SK-N-SH (cell line): Measurements from ENCODE around the gene ARID1B. TPM values are rescaled to one million over a fixed set of nuclear protein-coding genes. Genes with fewer than 3 reads are reported as not detected.

Source experiments
- CTCF ChIA-PET: fragments of 300-600, 350-600 bp; formaldehyde crosslinking; extraction: SDS; loops from one replicate; lab custom pipeline; 2021; lab: Yijun Ruan, JAX
- POLR2A ChIA-PET: fragments of 350-600 bp; sonication (Branson Sonifier 250); formaldehyde crosslinking; extraction: SDS; loops from one replicate; lab custom pipeline; 2020; ENCODE audit warnings: antibody characterized with exemption, inconsistent platforms; lab: Yijun Ruan, JAX
- DNase-seq: peaks from one replicate; pipeline ENCODE4 v3.0.0; 2012
- H2AFZ ChIP-seq: fragments of 200-600 bp; sonication (generic); 2 replicates; pipeline ENCODE4 v1.8.1; 2016; ENCODE audit warnings: antibody characterized with exemption, mild to moderate bottlenecking, low read depth
- H3F3A ChIP-seq: fragments of 200-600 bp; sonication (generic); replicated peaks from 2 replicates; pipeline ENCODE3; 2016; ENCODE audit warnings: antibody characterized with exemption, mild to moderate bottlenecking; ENCODE audit not compliant: insufficient read depth
- H3K27ac ChIP-seq, 2 experiments: fragments of 200-500 bp in 1 of 2; fragments of 200-600 bp in 1 of 2; sonication (Bioruptor generic) in 1 of 2; sonication (generic), shearing (Covaris generic) in 1 of 2; 2 replicates each; pipeline versions ENCODE4 v1.5.1 to v1.6.1; 2014 to 2016; ENCODE audit warnings: low read depth in 2 of 2, inconsistent platforms in 1 of 2, low read length in 1 of 2, mild to moderate bottlenecking in 1 of 2, mixed read lengths in 1 of 2
- H3K27me3 ChIP-seq: fragments of 200-600 bp; sonication (generic), shearing (Covaris generic); 2 replicates; pipeline ENCODE4 v1.6.1; 2016; ENCODE audit warnings: mixed run types; ENCODE audit not compliant: insufficient read depth
- H3K36me3 ChIP-seq, 2 experiments: fragments of 200-500 bp in 1 of 2; fragments of 200-600 bp in 1 of 2; sonication (Bioruptor generic) in 1 of 2; sonication (generic) in 1 of 2; replicated peaks in 1 of 2; 2 replicates each; pipeline versions ENCODE3 to v1.5.1; 2014 to 2016; ENCODE audit warnings: low read length in 1 of 2, mild to moderate bottlenecking in 1 of 2; ENCODE audit not compliant: insufficient read depth in 2 of 2, control insufficient read depth in 1 of 2
- H3K4me1 ChIP-seq, 2 experiments: fragments of 200-500 bp in 1 of 2; fragments of 200-600 bp in 1 of 2; sonication (Bioruptor generic) in 1 of 2; sonication (generic), shearing (Covaris generic) in 1 of 2; 2 replicates each; pipeline versions ENCODE4 v1.5.1 to v1.6.1; 2014 to 2016; ENCODE audit warnings: low read depth in 1 of 2, low read length in 1 of 2, mixed run types in 1 of 2; ENCODE audit not compliant: insufficient read depth in 2 of 2, control insufficient read depth in 1 of 2
- H3K4me2 ChIP-seq: fragments of 200-600 bp; sonication (generic), shearing (Covaris generic); 2 replicates; pipeline ENCODE4 v1.6.1; 2017; ENCODE audit warnings: mixed run types
- H3K4me3 ChIP-seq, 2 experiments: fragments of 200-500 bp in 1 of 2; fragments of 200-600 bp in 1 of 2; sonication (Bioruptor generic) in 1 of 2; sonication (generic), shearing (Covaris generic) in 1 of 2; 2 replicates each; pipeline versions ENCODE4 v1.5.1 to v1.8.1; 2014 to 2016; ENCODE audit warnings: low read depth in 2 of 2, inconsistent platforms in 1 of 2, low read length in 1 of 2, mild to moderate bottlenecking in 1 of 2, mixed read lengths in 1 of 2, moderate library complexity in 1 of 2
- H3K79me2 ChIP-seq: fragments of 200-600 bp; sonication (generic); 2 replicates; pipeline ENCODE4 v1.8.1; 2017; ENCODE audit warnings: mild to moderate bottlenecking; ENCODE audit not compliant: insufficient read depth
- H3K9ac ChIP-seq: fragments of 200-600 bp; sonication (generic); 2 replicates; pipeline ENCODE4 v1.6.1; 2017; ENCODE audit warnings: mixed run types
- H3K9me2 ChIP-seq: fragments of 200-600 bp; sonication (generic); 2 replicates; pipeline ENCODE4 v1.6.1; 2017; ENCODE audit warnings: mixed run types
- H3K9me3 ChIP-seq: fragments of 200-600 bp; sonication (generic); 2 replicates; pipeline ENCODE4 v1.6.1; 2017; ENCODE audit warnings: mixed run types, mild to moderate bottlenecking, moderate library complexity
- H4K20me1 ChIP-seq: fragments of 200-600 bp; sonication (generic); 2 replicates; pipeline ENCODE4 v1.6.1; 2017; ENCODE audit warnings: mild to moderate bottlenecking, mixed run types; ENCODE audit not compliant: insufficient read depth
- EZH2phosphoT487 ChIP-seq: fragments of 200-600 bp; sonication (generic); IDR thresholded peaks from 2 replicates; pipeline ENCODE4 v1.6.1; 2017; ENCODE audit warnings: low read depth, mixed run types, mild to moderate bottlenecking, antibody characterized with exemption, moderate library complexity, borderline replicate concordance
- FOXJ3 ChIP-seq: sonication (generic); formaldehyde crosslinking; IDR thresholded peaks from 2 replicates; pipeline ENCODE4 v1.5.1; 2020; ENCODE audit warnings: mild to moderate bottlenecking, missing genetic modification reagents
- MEF2A ChIP-seq: IDR thresholded peaks from 2 replicates; pipeline ENCODE4 v1.4.0; 2012; ENCODE audit warnings: low read depth, borderline replicate concordance
- MXI1 ChIP-seq: IDR thresholded peaks from 2 replicates; pipeline ENCODE4 v1.6.1; 2012; ENCODE audit warnings: mild to moderate bottlenecking, low read depth, low read length, improper control_type of control experiment
- RAD21 ChIP-seq: IDR thresholded peaks from 2 replicates; pipeline ENCODE4 v1.6.1; 2012; ENCODE audit warnings: mild to moderate bottlenecking, low read length
- TCF12 ChIP-seq: IDR thresholded peaks from 2 replicates; pipeline ENCODE4 v1.4.0; 2012
- WGBS: methylation state at CpG from one replicate; pipeline ENCODE4 v1.1.6; 2017; ENCODE audit warnings: low lambda C conversion rate; 5-methylcytosine and 5-hydroxymethylcytosine counted together
- polyA plus RNA-seq, 3 experiments: library from polyadenylated mRNA; depleted of rRNA; stranded (reverse); fragments of >200 nt; gene quantifications; 2 replicates each; pipeline ENCODE4 v1.2.3, GENCODE V29; 2012
- TF ChIP-seq, protein P1 (sequence below): IDR thresholded peaks from 2 replicates; pipeline ENCODE4 v1.4.0; 2012; ENCODE audit warnings: low read depth, borderline replicate concordance

The ARID1B gene
- polyA plus RNA-seq, 1 of the 3 experiments (the other 2 are of a cell fraction): 13.6 TPM

DNA sequence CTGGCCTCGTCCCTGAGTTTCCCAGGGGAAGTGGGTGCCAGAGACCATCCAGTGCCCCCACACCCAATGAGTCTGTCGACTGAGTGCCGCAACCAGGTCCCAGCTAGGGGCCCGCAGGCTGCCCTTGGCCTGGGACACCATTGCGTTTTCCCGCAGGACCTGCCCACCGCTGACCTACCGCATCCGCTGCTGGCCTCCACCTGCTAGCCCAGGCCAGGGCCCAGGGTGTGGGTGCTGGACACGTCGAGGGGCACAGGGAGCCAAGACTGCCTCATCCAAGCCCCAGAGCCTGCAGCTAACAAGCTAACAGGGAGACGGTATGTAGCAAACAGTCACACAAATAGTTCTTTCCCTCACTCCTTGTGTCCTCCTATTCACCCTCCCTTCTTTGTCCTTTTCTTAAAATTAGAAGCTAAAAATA is 448.4 kb downstream of the ARID1B start (continued):
- TF ChIP-seq MEF2A: no peak

DNA sequence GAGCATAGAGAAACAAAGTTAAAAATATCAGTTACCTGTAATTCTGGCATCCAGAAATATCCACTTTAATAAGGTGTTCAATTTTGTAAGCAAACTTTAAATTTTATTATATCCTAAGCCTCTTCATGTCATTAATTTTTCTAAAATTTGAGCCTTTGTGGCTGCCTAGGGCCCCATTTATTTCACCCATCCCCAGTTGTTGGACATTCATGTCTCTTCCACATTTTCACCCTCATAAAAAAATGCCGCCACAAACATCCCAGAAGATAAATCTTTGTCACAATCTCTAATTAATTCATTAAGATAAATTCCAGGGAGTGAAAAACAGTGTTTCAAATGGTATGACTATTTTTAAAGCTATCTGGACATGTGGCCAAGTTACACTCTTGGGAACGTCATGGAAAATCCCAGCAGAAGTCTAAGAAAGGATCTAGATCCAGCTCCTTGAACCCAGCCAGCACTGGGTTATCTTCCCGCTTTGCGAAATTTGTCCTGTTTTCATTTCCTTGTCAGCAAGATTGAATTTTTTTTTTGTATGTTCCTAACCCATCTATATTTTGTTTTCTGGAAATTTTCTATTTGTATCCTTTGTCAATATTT is 448.9 kb downstream of the ARID1B start:
- no peak overlapping the region for H3K9ac ChIP-seq
- no peaks in the 10 kb centered on the region for H3K36me3 ChIP-seq
- H3K27ac ChIP-seq: no peak overlapping the region
- H3F3A ChIP-seq: no peaks in the 10 kb centered on the region
- CTCF ChIA-PET: interaction anchor here (1.4 kb wide), 1 partner anchor 49 kb away, joined by 8 read pairs; no protein-coding TSS in a partner anchor
- no peak overlapping the region for H3K4me2 ChIP-seq
- TF ChIP-seq MEF2A (no peak), EZH2phosphoT487 (no peak)
- no peak overlapping the region for H3K4me3 ChIP-seq
- no peak overlapping the region for H2AFZ ChIP-seq
- no peak for DNase-seq
- no peaks in the 10 kb centered on the region for H4K20me1 ChIP-seq
- no peaks in the 10 kb centered on the region for H3K9me3 ChIP-seq
- no peaks in the 10 kb centered on the region for H3K9me2 ChIP-seq
- 79% methylated on average over 4 of the region's 4 CpGs for WGBS
- H3K79me2 ChIP-seq: no peaks in the 10 kb centered on the region
- H3K4me1 ChIP-seq: peaks cover 0 to 28% of the 10 kb centered on the region in 2 experiments; a peak in 1 of 4 replicates
- H3K27me3 ChIP-seq: no peaks in the 10 kb centered on the region
- POLR2A ChIA-PET: no interaction called here

DNA sequence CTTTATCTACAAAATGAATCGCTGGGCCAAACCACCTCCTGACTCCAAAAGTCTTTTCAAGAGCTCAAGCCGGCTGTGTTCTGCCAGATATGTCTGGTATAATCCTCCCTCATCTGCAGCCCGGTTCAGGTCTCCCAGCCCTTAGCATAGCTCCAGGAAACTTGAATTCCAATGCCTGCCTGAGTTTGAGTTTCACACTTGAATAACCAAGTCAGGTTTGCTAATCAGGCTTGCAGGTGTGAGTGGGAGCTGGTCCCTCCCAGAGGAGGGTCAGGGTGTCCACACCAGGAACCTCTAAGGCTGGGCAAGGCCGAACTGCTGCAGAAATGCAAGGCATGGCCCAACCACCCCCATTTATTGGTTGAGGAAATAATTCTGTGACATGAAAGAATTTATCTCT is 449.6 kb downstream of the ARID1B start:
- no peak for DNase-seq
- WGBS: 87% methylated on average over 4 of the region's 4 CpGs
- Histone ChIP-seq H3K27ac (no peak overlapping the region), H3F3A (no peaks in the 10 kb centered on the region), H3K79me2 (no peaks in the 10 kb centered on the region), H3K4me2 (no peak overlapping the region), H3K36me3 (no peaks in the 10 kb centered on the region), H3K9ac (no peak overlapping the region), H3K4me3 (no peak overlapping the region), H3K27me3 (no peaks in the 10 kb centered on the region), H3K4me1 (peaks cover 0 to 28% of the 10 kb centered on the region in 2 experiments; a peak in 1 of 4 replicates), H3K9me2 (no peaks in the 10 kb centered on the region), H3K9me3 (no peaks in the 10 kb centered on the region), H2AFZ (no peak overlapping the region), H4K20me1 (no peaks in the 10 kb centered on the region)
- POLR2A ChIA-PET: no interaction called here
- CTCF ChIA-PET: interaction anchor here (1.4 kb wide), 1 partner anchor 48 kb away, joined by 8 read pairs; no protein-coding TSS in a partner anchor
- TF ChIP-seq, protein P1, sequence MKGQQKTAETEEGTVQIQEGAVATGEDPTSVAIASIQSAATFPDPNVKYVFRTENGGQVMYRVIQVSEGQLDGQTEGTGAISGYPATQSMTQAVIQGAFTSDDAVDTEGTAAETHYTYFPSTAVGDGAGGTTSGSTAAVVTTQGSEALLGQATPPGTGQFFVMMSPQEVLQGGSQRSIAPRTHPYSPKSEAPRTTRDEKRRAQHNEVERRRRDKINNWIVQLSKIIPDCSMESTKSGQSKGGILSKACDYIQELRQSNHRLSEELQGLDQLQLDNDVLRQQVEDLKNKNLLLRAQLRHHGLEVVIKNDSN: no peak
- TF ChIP-seq EZH2phosphoT487: no peak
- no peak for TF ChIP-seq TCF12
- no peak for TF ChIP-seq RAD21
- TF ChIP-seq MXI1: no peak
- no peak for TF ChIP-seq FOXJ3 (CRISPR knock-in tag)
